GM21528 (cell line): ENCODE results near the gene MCM5.
"Not testable (repeated sequence)": the region's sequence is repeated elsewhere in the genome, so short reads cannot be mapped to it uniquely, and the experiment has no call there.

Experiments
- ATAC-seq: cut with Tn5 transposase; IDR thresholded peaks from one replicate; pipeline ENCODE4 v1.9.1; 2021; ENCODE audit warnings: mild to moderate bottlenecking, moderate library complexity; ENCODE audit not compliant: unreplicated experiment, low FRiP score

Gene MCM5

DNA sequence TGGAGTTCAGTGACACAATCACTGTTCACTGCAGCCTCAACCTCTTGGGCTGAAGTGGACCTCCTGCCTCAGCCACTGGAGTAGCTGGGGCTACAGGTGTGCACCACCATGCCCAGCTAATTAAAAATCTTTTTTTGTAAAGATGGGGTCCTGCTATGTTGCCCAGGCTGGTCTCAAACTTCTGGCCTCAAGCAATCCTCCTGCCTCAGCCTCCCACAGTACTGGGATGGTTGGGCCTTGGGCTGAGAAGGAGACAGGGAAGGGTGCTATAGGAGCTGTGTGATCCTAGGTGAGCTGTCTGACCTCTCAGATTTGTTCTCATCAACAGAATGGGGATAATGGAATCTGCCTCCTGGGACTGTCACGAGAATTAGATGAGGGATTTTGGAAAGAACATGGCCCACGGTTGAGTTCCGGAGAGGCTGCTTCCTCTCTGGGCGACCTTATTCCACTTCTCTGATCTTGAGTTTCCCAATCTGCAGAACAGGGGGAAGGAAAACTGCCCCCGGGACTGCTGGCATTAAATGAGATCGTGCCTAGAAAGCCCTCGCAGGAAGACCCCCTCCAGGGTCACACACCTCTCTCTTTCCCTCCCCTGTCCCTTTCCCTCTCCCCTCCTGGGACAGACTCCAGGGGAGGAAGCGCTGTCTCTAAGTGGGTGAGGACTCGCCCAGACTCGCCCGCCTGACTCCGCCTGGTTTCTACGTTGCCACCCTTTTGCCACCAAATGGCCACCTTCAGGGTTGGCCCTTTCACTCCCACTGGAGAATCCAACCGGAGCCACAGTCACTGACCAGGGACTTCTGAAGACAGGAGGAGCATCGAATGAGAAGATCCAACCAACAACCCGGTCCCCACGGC lies 50.1 kb downstream of the MCM5 start:
- ATAC-seq: no peak

DNA sequence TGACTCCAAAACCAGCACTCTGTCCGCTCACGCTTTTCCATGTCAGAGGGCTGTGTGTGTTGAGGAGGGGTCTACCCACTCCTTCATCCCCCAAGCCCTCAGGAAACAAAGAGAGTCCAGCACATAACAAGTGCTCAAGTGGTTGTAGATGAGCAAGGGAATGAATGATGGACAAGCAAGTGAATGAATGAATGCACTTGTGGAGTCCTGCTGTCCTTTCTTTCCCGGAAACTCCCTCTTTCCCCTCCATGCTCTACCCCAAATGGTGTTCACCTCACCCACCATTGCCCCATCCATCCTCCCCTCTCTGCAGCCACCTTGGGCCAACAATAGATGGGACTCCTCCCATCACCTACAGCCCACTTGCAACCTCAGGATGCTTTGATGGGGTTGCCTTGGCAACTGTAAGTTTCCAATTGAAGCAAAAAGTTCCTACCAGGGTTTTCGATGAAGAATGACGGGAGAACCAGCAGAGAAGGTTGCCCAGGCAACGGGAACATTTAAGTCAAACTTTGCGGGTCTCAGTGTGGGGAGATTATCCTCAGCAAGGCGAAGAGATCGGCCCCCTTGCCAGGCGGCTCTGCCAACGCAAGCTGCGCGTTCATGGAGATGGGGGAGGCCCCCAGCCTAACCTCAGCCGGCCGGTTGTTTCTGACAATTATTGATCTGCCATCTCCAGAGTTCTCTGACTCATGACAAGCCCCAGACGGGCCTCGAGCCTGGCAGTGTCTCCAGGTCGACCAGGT lies 51.1 kb downstream of the MCM5 start:
- ATAC-seq: no peak

DNA sequence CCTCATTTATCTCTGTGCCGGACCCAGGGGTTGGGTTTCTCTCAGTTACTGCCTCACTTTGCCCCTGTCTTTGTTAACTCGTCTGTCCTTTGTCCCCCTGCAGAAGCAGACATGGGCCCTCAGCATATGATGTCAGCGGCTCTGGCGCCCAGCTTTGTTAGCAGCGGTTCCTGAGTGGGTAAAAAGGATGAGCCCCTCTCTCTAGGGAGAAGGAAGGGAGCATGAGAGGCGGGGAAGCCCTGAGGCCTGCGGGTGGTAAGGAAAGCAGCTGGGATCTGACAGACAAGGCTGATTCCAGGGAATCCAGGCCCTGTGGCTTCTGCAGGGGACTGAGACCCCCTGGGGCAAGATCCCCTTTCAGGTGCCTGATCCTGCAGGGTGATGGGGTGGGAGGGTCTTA lies 51.7 kb downstream of the MCM5 start:
- no peak for ATAC-seq

GRCh38 chr22:35452351-35452781 lies 52.4 kb downstream of the MCM5 start:
- no peak for ATAC-seq

GRCh38 chr22:35452810-35453743 lies 53.1 kb downstream of the MCM5 start:
- ATAC-seq: no peak

DNA sequence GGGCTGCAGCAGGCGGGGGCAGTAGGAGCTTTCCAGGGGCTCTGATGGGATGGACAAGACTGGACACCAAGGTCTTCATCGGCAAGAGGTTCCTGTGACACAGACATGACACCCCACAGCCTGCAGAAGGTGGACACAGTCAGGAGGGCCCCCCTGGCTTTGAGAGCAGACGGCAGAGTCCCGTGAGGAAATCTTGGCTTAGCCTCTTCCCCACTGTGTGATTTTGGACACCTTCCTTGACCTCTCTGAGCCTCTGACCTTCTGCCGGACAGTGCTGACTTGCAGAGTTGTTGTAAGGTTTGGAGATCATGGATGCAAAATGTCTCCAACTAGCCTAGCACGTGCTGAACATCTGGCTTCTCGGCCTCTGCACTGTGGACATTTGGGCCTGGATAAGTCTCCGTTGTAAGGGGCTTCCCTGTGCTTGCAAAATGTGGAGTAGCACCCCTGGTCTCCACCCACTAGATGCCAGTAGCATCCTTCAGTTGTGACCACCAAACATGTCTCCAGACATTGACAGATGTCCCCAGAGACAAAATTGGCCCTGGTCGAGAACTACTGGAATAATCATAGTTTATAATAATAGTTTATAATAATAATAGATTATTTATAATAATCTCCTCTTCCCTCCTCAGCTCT lies 54.6 kb downstream of the MCM5 start:
- no peak for ATAC-seq

- ATAC-seq: no peak
These were observed 55.6 kb downstream of the MCM5 start for GRCh38 chr22:35455529-35455928.

DNA sequence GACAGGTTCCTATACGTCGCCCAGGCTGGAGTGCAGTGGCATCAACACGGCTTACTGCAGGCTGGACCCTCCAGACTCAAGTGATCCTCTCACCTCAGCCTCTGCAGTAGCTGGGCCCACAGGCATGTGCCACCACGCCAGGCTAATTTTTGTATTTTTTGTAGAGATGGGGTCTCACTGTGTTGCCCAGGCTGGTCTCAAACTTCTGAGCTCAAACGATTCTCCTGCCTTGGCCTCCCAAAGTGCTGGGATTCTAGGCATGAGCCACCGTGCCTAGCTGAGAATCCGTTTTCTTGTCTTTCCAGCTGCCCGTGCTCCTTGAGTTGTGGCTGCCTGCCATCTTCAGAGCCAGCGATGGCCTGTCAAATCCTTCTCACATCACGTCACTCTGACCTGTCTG lies 56.8 kb downstream of the MCM5 start:
- no peak for ATAC-seq

DNA sequence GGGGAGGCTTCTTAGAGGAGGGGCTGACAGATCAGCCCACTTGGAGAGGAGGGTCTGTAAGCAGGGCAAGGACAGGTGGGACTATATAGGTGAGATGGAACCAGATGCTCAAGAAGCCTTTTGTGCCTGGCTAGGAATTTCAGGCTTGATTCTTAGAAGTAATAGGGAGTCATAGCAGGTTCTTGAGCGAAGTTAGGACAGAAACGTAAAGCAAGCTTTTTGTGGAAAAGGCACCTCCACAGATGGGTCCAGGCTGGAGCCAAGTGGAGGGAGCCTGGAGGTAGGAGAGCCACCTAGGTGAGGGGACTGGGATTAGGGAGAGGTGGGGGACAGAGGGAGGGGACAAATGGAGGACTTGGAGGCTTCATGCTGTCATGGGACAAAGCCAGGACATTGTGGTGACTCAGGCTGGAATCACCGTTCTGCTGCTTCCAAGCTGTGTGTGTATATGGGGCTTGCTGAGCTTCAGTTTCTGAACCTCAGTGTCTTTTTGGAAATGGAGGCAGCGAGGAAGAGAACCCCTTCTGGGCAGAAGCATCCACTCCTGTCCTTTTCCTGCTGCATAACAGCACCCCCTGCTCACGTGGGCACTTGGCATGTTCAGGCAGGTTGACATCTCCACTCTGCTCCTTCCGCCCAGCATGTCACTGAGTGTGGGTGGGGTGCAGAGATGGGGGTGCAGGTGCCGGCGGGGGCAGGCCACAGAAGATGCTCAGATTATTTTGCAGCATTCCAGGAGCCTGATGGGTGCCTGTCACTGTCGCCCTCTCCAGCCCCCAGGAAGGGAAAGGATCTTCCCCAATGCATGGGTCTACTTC lies 58.0 kb downstream of the MCM5 start:
- ATAC-seq: no peak

- no peak for ATAC-seq
These were observed 58.8 kb downstream of the MCM5 start for GRCh38 chr22:35458547-35459422.

- no peak for ATAC-seq
These were observed 59.5 kb downstream of the MCM5 start for GRCh38 chr22:35459423-35459894.

DNA sequence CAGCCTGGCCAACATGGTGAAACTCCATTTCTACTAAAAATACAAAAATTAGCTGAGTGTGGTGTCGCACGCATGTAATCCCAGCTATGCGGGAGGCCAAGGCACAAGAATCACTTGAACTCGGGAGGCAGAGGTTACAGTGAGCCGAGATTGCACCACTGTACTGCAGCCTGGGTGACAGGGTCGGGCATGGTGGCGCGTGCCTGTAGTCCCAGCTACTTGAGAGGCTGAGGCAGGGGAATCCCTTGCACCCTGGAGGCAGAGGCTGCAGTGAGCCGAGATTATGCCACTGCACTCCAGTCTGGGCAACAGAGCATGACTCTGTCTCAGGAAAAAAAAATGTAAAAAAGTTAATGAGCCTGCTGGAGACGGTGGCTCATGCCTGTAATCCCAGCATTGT lies 60.0 kb downstream of the MCM5 start:
- not testable (repeated sequence) for ATAC-seq

- no peak for ATAC-seq
These were observed 60.7 kb downstream of the MCM5 start for GRCh38 chr22:35460688-35461087.

- ATAC-seq: no peak
These were observed 62.7 kb downstream of the MCM5 start for GRCh38 chr22:35462498-35463230.

GRCh38 chr22:35463231-35463933 lies 63.4 kb downstream of the MCM5 start:
- ATAC-seq: no peak

DNA sequence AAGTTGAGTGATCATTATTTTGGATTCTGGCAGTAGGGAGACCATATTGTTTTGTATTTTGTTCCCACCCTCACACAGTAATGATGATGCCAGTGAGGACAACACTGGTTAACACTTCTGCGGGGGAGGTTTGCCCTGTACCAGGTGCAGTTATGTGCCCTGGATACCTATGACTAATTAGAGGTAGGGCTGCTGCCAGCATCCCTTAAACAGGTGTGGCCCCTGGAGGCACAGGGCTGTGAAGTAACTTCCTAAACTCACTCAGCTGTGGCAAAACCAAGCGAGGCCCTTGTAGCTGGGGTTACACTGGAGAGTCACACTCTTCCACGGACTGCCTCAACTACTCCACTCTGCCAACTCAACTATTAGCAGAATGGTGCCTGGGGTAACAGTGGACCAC lies 64.5 kb downstream of the MCM5 start:
- no peak for ATAC-seq

GRCh38 chr22:35465109-35465701 lies 65.3 kb downstream of the MCM5 start:
- ATAC-seq: no peak
